ENCODE results near the gene CDKAL1.

The CDKAL1 gene

DNA sequence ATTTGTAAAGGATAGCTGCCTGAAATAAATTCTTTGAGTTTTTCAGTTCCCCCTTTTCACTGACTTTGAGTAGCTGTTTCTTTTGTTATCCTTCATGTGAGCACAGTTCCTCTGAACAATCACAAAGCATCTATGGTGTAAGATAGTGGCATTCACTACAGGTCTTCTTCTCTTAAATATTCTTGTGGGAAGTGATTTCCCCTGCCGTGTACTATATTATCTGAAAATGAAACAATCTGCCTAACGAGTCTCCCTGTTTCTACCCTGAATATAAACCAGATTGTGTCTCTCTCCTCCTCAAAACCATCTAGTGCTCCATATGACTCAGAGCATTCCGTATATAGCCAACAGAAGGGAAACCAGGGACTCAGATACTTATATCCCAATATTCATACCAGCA lies 679.2 kb downstream of the CDKAL1 start:
- no peak overlapping the region for H3K4me3 ChIP-seq (replicated peaks; ENCODE audit: low read depth, low read length)
- peak; percentile 67 for DNase-seq (ENCODE audit: extremely low read depth, insufficient read length)
- TF ChIP-seq, protein P1, sequence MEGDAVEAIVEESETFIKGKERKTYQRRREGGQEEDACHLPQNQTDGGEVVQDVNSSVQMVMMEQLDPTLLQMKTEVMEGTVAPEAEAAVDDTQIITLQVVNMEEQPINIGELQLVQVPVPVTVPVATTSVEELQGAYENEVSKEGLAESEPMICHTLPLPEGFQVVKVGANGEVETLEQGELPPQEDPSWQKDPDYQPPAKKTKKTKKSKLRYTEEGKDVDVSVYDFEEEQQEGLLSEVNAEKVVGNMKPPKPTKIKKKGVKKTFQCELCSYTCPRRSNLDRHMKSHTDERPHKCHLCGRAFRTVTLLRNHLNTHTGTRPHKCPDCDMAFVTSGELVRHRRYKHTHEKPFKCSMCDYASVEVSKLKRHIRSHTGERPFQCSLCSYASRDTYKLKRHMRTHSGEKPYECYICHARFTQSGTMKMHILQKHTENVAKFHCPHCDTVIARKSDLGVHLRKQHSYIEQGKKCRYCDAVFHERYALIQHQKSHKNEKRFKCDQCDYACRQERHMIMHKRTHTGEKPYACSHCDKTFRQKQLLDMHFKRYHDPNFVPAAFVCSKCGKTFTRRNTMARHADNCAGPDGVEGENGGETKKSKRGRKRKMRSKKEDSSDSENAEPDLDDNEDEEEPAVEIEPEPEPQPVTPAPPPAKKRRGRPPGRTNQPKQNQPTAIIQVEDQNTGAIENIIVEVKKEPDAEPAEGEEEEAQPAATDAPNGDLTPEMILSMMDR (IDR thresholded peaks at IDR 0.05; ENCODE audit: insufficient read depth, low read length, poor library complexity, severe bottlenecking), result no peak
- no peaks in the 10 kb centered on the region for H3K27me3 ChIP-seq (replicated peaks; ENCODE audit: control insufficient read depth, insufficient read depth, low read length)
- H3K36me3 ChIP-seq (ENCODE audit: control insufficient read depth, insufficient read depth, low read length), result no peaks in the 10 kb centered on the region

DNA sequence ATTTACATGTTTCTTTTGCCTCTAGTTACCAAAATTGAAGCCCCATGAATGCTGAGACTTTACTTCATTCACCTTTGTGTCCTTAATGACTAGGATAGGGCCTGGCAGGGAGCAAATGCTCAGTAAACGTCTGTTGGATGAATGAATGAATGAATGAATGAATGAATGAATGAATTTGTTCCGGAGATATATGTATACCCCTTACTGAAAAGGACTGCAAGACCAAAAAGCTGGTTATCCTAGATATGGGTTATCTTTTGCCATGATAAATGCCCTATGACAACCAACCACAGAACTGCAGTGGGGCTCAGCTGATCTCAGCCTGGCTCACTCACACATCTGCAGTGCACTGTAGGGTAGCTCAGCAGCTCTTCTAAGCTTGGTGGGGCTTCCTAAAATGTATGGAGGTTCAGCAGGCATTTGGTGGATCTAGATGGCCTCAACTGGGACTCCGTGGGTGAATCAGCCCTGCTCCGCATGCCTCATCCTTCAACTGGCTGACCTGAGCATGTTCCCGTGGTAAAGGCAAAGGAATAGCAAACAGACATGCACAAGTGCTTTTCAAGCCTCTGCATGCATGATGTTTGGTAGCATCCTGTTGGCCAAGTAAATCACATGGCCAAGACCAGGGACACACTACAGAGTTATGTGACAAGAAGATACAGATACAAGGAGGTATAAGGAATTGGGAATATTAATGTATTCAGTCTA lies 680.6 kb downstream of the CDKAL1 start:
- DNase-seq (ENCODE audit: extremely low read depth, insufficient read length), result no peak
- Histone ChIP-seq H3K27me3 (replicated peaks; ENCODE audit: control insufficient read depth, insufficient read depth, low read length) (no peaks in the 10 kb centered on the region), H3K4me3 (replicated peaks; ENCODE audit: low read depth, low read length) (no peak overlapping the region), H3K36me3 (ENCODE audit: control insufficient read depth, insufficient read depth, low read length) (no peaks in the 10 kb centered on the region)
- TF ChIP-seq, protein P1 (IDR thresholded peaks at IDR 0.05; ENCODE audit: insufficient read depth, low read length, poor library complexity, severe bottlenecking), result no peak

- Histone ChIP-seq H3K36me3 (ENCODE audit: control insufficient read depth, insufficient read depth, low read length) (no peaks in the 10 kb centered on the region), H3K4me3 (replicated peaks; ENCODE audit: low read depth, low read length) (no peak overlapping the region), H3K27me3 (replicated peaks; ENCODE audit: control insufficient read depth, insufficient read depth, low read length) (no peaks in the 10 kb centered on the region)
- TF ChIP-seq, protein P1 (IDR thresholded peaks at IDR 0.05; ENCODE audit: insufficient read depth, low read length, poor library complexity, severe bottlenecking), result no peak
- no peak for DNase-seq (ENCODE audit: extremely low read depth, insufficient read length)
Observed at GRCh38 chr6:21219241-21219640, 685.0 kb downstream of the CDKAL1 start.

GRCh38 chr6:21219856-21220255 lies 685.6 kb downstream of the CDKAL1 start:
- DNase-seq (ENCODE audit: extremely low read depth, insufficient read length), result no peak
- Histone ChIP-seq H3K27me3 (replicated peaks; ENCODE audit: control insufficient read depth, insufficient read depth, low read length) (no peaks in the 10 kb centered on the region), H3K36me3 (ENCODE audit: control insufficient read depth, insufficient read depth, low read length) (no peaks in the 10 kb centered on the region), H3K4me3 (replicated peaks; ENCODE audit: low read depth, low read length) (no peak overlapping the region)
- TF ChIP-seq, protein P1 (IDR thresholded peaks at IDR 0.05; ENCODE audit: insufficient read depth, low read length, poor library complexity, severe bottlenecking), result no peak

DNA sequence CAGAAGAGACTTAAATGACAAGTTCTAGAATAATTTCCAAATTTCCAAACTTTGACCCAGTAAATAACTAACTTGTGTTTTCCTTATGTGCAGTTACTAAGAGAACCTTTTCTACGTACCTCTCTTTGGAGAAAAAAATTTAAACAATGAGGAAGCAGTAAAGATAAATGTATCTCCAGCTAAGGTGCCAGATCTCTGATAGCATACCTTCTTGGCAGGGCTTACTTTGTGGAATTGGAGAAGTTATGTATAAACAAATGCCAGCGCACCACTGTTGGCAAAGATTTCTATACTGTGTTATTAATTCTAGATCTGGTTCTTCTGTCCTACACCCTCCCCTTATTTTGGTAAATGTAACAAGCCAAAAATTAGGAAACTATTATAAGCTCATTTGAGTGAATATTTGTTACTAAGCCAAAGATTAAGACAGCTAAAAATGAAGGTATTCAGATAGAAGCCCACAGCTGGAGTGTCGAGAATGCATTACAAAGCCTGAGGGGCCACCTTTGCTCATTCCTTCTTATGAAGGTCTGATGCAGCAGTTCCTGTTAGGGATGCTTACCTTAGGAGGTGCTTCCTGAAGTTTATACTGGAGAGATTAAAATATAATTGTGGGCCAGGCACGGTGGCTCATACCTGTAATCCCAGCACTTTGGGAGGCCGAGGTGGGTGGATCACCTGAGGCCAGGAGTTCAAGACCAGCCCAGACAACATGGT lies 686.2 kb downstream of the CDKAL1 start:
- no peaks in the 10 kb centered on the region for H3K36me3 ChIP-seq (ENCODE audit: control insufficient read depth, insufficient read depth, low read length)
- H3K27me3 ChIP-seq (replicated peaks; ENCODE audit: control insufficient read depth, insufficient read depth, low read length), result no peaks in the 10 kb centered on the region
- no peak for DNase-seq (ENCODE audit: extremely low read depth, insufficient read length)
- TF ChIP-seq, protein P1 (IDR thresholded peaks at IDR 0.05; ENCODE audit: insufficient read depth, low read length, poor library complexity, severe bottlenecking), result no peak
- H3K4me3 ChIP-seq (replicated peaks; ENCODE audit: low read depth, low read length), result no peak overlapping the region
